Neural cell (in vitro differentiated cells): ENCODE data around the gene ASRGL1. TPM values are rescaled to one million over a fixed set of nuclear protein-coding genes. Genes with fewer than 3 reads are reported as not detected.

ENCODE experiments used
- H2AFZ ChIP-seq: fragments of 200-600, 300-800 bp; sonication (generic), shearing (Covaris generic); 2 replicates; pipeline ENCODE4 v1.6.0; 2014; ENCODE audit warnings: low read depth, mild to moderate bottlenecking, antibody characterized with exemption, low read length, moderate library complexity
- H3F3A ChIP-seq: fragments of 200-600 bp; shearing (Covaris generic); 2 replicates; pipeline ENCODE4 v1.6.1; 2016; ENCODE audit warnings: mild to moderate bottlenecking, moderate library complexity, mixed read lengths, antibody characterized with exemption, low read length; ENCODE audit not compliant: insufficient read depth, poor library complexity, severe bottlenecking
- H3K27ac ChIP-seq: fragments of 200-600, 300-800 bp; sonication (generic), shearing (Covaris generic); 2 replicates; pipeline ENCODE4 v1.5.1; 2014; ENCODE audit warnings: mild to moderate bottlenecking, low read length, moderate library complexity
- H3K27me3 ChIP-seq: fragments of 300-800, 200-600 bp; sonication (generic), shearing (Covaris generic); 2 replicates; pipeline ENCODE4 v1.6.0; 2014; ENCODE audit warnings: mild to moderate bottlenecking, low read depth, low read length, moderate library complexity; ENCODE audit not compliant: insufficient read depth
- H3K36me3 ChIP-seq: fragments of 300-800, 200-600 bp; sonication (generic), shearing (Covaris generic); 2 replicates; pipeline ENCODE4 v1.5.1; 2014; ENCODE audit warnings: mild to moderate bottlenecking, antibody characterized with exemption, low read length, moderate library complexity; ENCODE audit not compliant: insufficient read depth
- H3K4me2 ChIP-seq: fragments of 300-800, 200-600 bp; sonication (generic), shearing (Covaris generic); 2 replicates; pipeline ENCODE4 v1.6.0; 2014; ENCODE audit warnings: mild to moderate bottlenecking, low read length
- H3K4me3 ChIP-seq: fragments of 300-800, 200-600 bp; sonication (generic), shearing (Covaris generic); 2 replicates; pipeline ENCODE4 v1.5.1; 2014; ENCODE audit warnings: mild to moderate bottlenecking, low read length, moderate library complexity
- H3K79me2 ChIP-seq: fragments of 200-600 bp; shearing (Covaris generic); replicated peaks from 2 replicates; pipeline ENCODE4 v1.6.0; 2014; ENCODE audit warnings: mild to moderate bottlenecking, low read length, moderate library complexity; ENCODE audit not compliant: insufficient read depth
- H3K9ac ChIP-seq: fragments of 300-800, 200-600 bp; sonication (generic), shearing (Covaris generic); 2 replicates; pipeline ENCODE4 v1.6.1; 2016; ENCODE audit warnings: mild to moderate bottlenecking, low read length, mixed read lengths
- H3K9me2 ChIP-seq: fragments of 200-600 bp; shearing (Covaris generic); 2 replicates; pipeline ENCODE4 v1.6.1; 2016; ENCODE audit warnings: mild to moderate bottlenecking, low read length, mixed read lengths; ENCODE audit not compliant: insufficient read depth
- H3K9me3 ChIP-seq: fragments of 200-600, 300-800 bp; sonication (generic), shearing (Covaris generic); 2 replicates; pipeline ENCODE4 v1.6.1; 2016; ENCODE audit warnings: mild to moderate bottlenecking, mixed run types, low read length, moderate library complexity, mixed read lengths
- H4K20me1 ChIP-seq: fragments of 200-600 bp; shearing (Covaris generic); 2 replicates; pipeline ENCODE4 v1.6.1; 2016; ENCODE audit warnings: mild to moderate bottlenecking, mixed run types; ENCODE audit not compliant: insufficient read depth
- EP300 ChIP-seq: fragments of 450-650 bp; conservative IDR thresholded peaks from 2 replicates; pipeline ENCODE4 v1.6.1; 2014; ENCODE audit warnings: antibody characterized with exemption, mild to moderate bottlenecking, moderate library complexity; ENCODE audit not compliant: poor library complexity, severe bottlenecking
- EZH2 ChIP-seq: fragments of 200-600, 300-800 bp; shearing (Covaris generic), sonication (generic); IDR thresholded peaks from 2 replicates; pipeline ENCODE4 v1.6.1; 2014; ENCODE audit warnings: antibody characterized with exemption, low read length, borderline replicate concordance, mild to moderate bottlenecking; ENCODE audit not compliant: insufficient read depth, poor library complexity, severe bottlenecking
- MXI1 ChIP-seq: fragments of 450-650 bp; conservative IDR thresholded peaks from 2 replicates; pipeline ENCODE4 v1.6.1; 2014; ENCODE audit warnings: antibody characterized with exemption, mild to moderate bottlenecking; ENCODE audit not compliant: poor library complexity, severe bottlenecking
- POLR2AphosphoS5 ChIP-seq: IDR thresholded peaks from 2 replicates; pipeline ENCODE4 v1.6.1; 2012
- RAD21 ChIP-seq: fragments of 450-650 bp; conservative IDR thresholded peaks from 2 replicates; pipeline ENCODE4 v1.6.1; 2014; ENCODE audit warnings: antibody characterized with exemption, mild to moderate bottlenecking, moderate library complexity
- SMC3 ChIP-seq: fragments of 450-650 bp; conservative IDR thresholded peaks from 2 replicates; pipeline ENCODE4 v1.6.1; 2014; ENCODE audit warnings: antibody characterized with exemption, mild to moderate bottlenecking, moderate library complexity; ENCODE audit not compliant: poor library complexity
- TAF1 ChIP-seq: IDR thresholded peaks from 2 replicates; pipeline ENCODE4 v1.6.1; 2012; ENCODE audit warnings: low read depth
- polyA plus RNA-seq: library from polyadenylated mRNA; depleted of rRNA; stranded (reverse); fragments of >200 nt; gene quantifications from 2 replicates; pipeline ENCODE4 v1.2.3, GENCODE V29; 2014
- TF ChIP-seq, protein P1 (sequence below): fragments of 450-650 bp; IDR thresholded peaks from 2 replicates; pipeline ENCODE4 v1.5.1; 2014; ENCODE audit warnings: antibody characterized with exemption, mild to moderate bottlenecking, moderate library complexity; ENCODE audit not compliant: poor library complexity, severe bottlenecking
- TF ChIP-seq, protein P2 (sequence below): IDR thresholded peaks from 2 replicates; pipeline ENCODE4 v1.6.1; 2012; ENCODE audit warnings: borderline replicate concordance

ASRGL1 gene
- polyA plus RNA-seq, 1 donor from 2014 or later, result 129 TPM

DNA sequence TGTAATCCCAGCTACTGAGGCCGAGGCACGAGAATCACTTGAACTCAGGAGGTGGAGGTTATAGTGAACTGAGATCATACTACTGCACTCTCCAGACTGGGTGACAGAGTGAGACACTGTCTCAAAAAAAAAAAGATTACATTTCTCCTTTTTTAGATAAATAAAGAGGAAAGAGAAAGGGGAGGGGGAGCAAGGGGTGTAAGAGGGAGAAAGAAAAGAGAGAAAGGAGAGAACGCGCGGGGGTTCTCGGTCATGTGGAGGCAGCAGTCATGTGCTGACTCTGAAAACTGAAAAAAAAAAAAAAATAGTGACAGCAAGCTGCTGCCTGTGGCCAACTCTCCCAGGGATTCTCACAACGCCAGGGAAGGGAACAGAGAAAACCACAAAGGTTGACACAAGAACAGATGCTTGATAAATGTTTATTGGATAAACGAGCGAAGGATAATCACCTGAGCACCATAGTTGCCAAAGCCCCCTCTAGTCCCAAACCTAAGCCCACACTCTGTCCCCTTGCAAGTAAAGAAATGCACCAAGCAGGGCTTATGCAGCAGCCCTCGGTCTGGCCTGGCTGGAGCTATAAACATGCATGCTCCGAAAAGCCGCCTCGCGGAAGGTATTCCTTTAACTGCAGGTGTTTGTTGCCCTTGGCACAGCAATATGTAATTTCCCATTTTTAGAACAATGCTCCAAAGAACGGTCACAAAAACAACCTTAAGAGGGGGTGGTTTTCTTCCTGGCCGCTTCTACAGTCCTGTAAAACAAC is 96.1 kb downstream of the ASRGL1 start:
- H2AFZ ChIP-seq, result no peak overlapping the region
- no peak overlapping the region for H3K4me3 ChIP-seq
- TF ChIP-seq TAF1 (no peak), SMC3 (no peak), POLR2AphosphoS5 (no peak), EZH2 (no peak), RAD21 (no peak), MXI1 (no peak), EP300 (no peak)
- TF ChIP-seq, protein P1, sequence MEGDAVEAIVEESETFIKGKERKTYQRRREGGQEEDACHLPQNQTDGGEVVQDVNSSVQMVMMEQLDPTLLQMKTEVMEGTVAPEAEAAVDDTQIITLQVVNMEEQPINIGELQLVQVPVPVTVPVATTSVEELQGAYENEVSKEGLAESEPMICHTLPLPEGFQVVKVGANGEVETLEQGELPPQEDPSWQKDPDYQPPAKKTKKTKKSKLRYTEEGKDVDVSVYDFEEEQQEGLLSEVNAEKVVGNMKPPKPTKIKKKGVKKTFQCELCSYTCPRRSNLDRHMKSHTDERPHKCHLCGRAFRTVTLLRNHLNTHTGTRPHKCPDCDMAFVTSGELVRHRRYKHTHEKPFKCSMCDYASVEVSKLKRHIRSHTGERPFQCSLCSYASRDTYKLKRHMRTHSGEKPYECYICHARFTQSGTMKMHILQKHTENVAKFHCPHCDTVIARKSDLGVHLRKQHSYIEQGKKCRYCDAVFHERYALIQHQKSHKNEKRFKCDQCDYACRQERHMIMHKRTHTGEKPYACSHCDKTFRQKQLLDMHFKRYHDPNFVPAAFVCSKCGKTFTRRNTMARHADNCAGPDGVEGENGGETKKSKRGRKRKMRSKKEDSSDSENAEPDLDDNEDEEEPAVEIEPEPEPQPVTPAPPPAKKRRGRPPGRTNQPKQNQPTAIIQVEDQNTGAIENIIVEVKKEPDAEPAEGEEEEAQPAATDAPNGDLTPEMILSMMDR, result no peak
- TF ChIP-seq, protein P2, sequence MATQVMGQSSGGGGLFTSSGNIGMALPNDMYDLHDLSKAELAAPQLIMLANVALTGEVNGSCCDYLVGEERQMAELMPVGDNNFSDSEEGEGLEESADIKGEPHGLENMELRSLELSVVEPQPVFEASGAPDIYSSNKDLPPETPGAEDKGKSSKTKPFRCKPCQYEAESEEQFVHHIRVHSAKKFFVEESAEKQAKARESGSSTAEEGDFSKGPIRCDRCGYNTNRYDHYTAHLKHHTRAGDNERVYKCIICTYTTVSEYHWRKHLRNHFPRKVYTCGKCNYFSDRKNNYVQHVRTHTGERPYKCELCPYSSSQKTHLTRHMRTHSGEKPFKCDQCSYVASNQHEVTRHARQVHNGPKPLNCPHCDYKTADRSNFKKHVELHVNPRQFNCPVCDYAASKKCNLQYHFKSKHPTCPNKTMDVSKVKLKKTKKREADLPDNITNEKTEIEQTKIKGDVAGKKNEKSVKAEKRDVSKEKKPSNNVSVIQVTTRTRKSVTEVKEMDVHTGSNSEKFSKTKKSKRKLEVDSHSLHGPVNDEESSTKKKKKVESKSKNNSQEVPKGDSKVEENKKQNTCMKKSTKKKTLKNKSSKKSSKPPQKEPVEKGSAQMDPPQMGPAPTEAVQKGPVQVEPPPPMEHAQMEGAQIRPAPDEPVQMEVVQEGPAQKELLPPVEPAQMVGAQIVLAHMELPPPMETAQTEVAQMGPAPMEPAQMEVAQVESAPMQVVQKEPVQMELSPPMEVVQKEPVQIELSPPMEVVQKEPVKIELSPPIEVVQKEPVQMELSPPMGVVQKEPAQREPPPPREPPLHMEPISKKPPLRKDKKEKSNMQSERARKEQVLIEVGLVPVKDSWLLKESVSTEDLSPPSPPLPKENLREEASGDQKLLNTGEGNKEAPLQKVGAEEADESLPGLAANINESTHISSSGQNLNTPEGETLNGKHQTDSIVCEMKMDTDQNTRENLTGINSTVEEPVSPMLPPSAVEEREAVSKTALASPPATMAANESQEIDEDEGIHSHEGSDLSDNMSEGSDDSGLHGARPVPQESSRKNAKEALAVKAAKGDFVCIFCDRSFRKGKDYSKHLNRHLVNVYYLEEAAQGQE, result no peak

DNA sequence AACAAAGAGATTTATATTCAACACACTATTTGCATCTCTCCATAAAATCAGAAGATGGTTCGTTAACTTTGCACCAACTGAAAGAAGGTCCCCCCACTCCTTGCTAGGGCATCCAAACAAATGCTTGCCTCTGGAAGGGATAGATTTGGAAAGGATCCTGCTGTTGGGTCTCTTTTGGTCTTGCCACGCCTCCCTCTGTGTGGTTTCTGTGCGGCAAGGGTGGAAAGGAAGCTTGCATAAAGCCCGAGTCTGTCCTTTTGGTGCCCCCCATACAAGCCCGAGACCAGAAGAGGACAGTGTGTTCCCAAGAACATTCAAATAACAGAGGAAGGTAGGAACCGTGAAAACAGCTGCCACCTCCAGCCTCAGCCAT is 96.6 kb downstream of the ASRGL1 start:
- no peaks in the 10 kb centered on the region for H3K79me2 ChIP-seq
- no peak overlapping the region for H3K27ac ChIP-seq
- no peak for TF ChIP-seq SMC3
- TF ChIP-seq EZH2, result no peak
- TF ChIP-seq TAF1, result no peak
- TF ChIP-seq EP300, result no peak
- no peak for TF ChIP-seq MXI1
- TF ChIP-seq, protein P2, result no peak
- TF ChIP-seq, protein P1, result no peak
- no peak for TF ChIP-seq RAD21
- TF ChIP-seq POLR2AphosphoS5, result no peak
- H3K4me3 ChIP-seq, result no peak overlapping the region
- no peaks in the 10 kb centered on the region for H3K36me3 ChIP-seq
- no peak overlapping the region for H2AFZ ChIP-seq
- H3F3A ChIP-seq, result no peaks in the 10 kb centered on the region
- H3K27me3 ChIP-seq, result no peaks in the 10 kb centered on the region
- H3K9me2 ChIP-seq, result no peaks in the 10 kb centered on the region
- H4K20me1 ChIP-seq, result no peaks in the 10 kb centered on the region
- H3K9ac ChIP-seq, result no peak overlapping the region
- no peak overlapping the region for H3K4me2 ChIP-seq
- no peaks in the 10 kb centered on the region for H3K9me3 ChIP-seq

More for the DNA sequence above, 96.1 kb downstream of the ASRGL1 start:
- Histone ChIP-seq H3K9me2 (no peaks in the 10 kb centered on the region), H3K36me3 (no peaks in the 10 kb centered on the region), H3F3A (no peaks in the 10 kb centered on the region), H3K9me3 (no peaks in the 10 kb centered on the region), H3K27ac (no peak overlapping the region), H3K9ac (no peak overlapping the region), H4K20me1 (no peaks in the 10 kb centered on the region), H3K79me2 (no peaks in the 10 kb centered on the region), H3K27me3 (no peaks in the 10 kb centered on the region), H3K4me2 (no peak overlapping the region)
